ENCODE measurements around the gene CDC14B. TPM values are rescaled to one million over a fixed set of nuclear protein-coding genes. Genes with fewer than 3 reads are reported as not detected.

The CDC14B gene
- total RNA-seq, 1 donor from 2014 or later: 24.7 TPM

GRCh38 chr9:96502539-96503373, 116.9 kb downstream of the CDC14B start:
- DNase-seq (ENCODE audit: low spot score): no peak

GRCh38 chr9:96501633-96502538, 117.8 kb downstream of the CDC14B start:
- no peak for DNase-seq (ENCODE audit: low spot score)

GRCh38 chr9:96500696-96501632, 118.7 kb downstream of the CDC14B start:
- DNase-seq (ENCODE audit: low spot score): no peak

GRCh38 chr9:96499257-96499656, 120.4 kb downstream of the CDC14B start:
- DNase-seq (ENCODE audit: low spot score): no peak

- DNase-seq (ENCODE audit: low spot score): no peak
Observed at GRCh38 chr9:96498796-96499195, 120.8 kb downstream of the CDC14B start.

- no peak for DNase-seq (ENCODE audit: low spot score)
Observed at GRCh38 chr9:96497117-96497399, 122.6 kb downstream of the CDC14B start.

- no peak for DNase-seq (ENCODE audit: low spot score)
Observed at GRCh38 chr9:96496368-96497116, 123.1 kb downstream of the CDC14B start.

GRCh38 chr9:96495341-96495740, 124.3 kb downstream of the CDC14B start:
- DNase-seq (ENCODE audit: low spot score): no peak

GRCh38 chr9:96494215-96494800, 125.3 kb downstream of the CDC14B start:
- DNase-seq (ENCODE audit: low spot score): no peak

GRCh38 chr9:96493757-96494156, 125.9 kb downstream of the CDC14B start:
- no peak for DNase-seq (ENCODE audit: low spot score)

- DNase-seq (ENCODE audit: low spot score): no peak
Observed at GRCh38 chr9:96492993-96493531, 126.6 kb downstream of the CDC14B start.

GRCh38 chr9:96491880-96492525, 127.6 kb downstream of the CDC14B start:
- DNase-seq (ENCODE audit: low spot score): no peak

GRCh38 chr9:96491079-96491879, 128.4 kb downstream of the CDC14B start:
- no peak for DNase-seq (ENCODE audit: low spot score)

- no peak for DNase-seq (ENCODE audit: low spot score)
Observed at GRCh38 chr9:96490534-96491078, 129.0 kb downstream of the CDC14B start.

- no peak for DNase-seq (ENCODE audit: low spot score)
Observed at GRCh38 chr9:96489482-96489979, 130.1 kb downstream of the CDC14B start.

GRCh38 chr9:96487949-96488348, 131.7 kb downstream of the CDC14B start:
- DNase-seq (ENCODE audit: low spot score): peak; percentile 17

- DNase-seq (ENCODE audit: low spot score): no peak
Observed at GRCh38 chr9:96487029-96487396, 132.6 kb downstream of the CDC14B start.

- peak; percentile 44 for DNase-seq (ENCODE audit: low spot score)
Observed at GRCh38 chr9:96486386-96487028, 133.1 kb downstream of the CDC14B start.
